BE2C (cell line): ENCODE measurements around the gene TST. TPM values are rescaled to one million over a fixed set of nuclear protein-coding genes. Genes with fewer than 3 reads are reported as not detected.

Source experiments
- DNase-seq: peaks from one replicate; pipeline ENCODE4 v3.0.0-alpha.2; 2020
- H3K27me3 ChIP-seq: fragments of 250-450 bp; sonication (Bioruptor Pico); 2 replicates; pipeline ENCODE4 v1.5.1; 2020; ENCODE audit warnings: mild to moderate bottlenecking
- H3K36me3 ChIP-seq: fragments of 250-450 bp; sonication (Bioruptor Pico); 2 replicates; pipeline ENCODE4 v1.5.1; 2020; ENCODE audit warnings: mild to moderate bottlenecking
- H3K4me1 ChIP-seq: fragments of 250-450 bp; sonication (Bioruptor Pico); 2 replicates; pipeline ENCODE4 v1.5.1; 2020
- H3K4me3 ChIP-seq: 2 replicates; pipeline ENCODE4 v1.5.1; 2011; ENCODE audit warnings: low read depth, low read length
- H3K9me3 ChIP-seq: fragments of 250-450 bp; sonication (Bioruptor Pico); 2 replicates; pipeline ENCODE4 v1.5.1; 2020
- polyA plus RNA-seq: library from polyadenylated mRNA; unstranded; fragments of >200 nt; gene quantifications from one replicate; pipeline ENCODE4 v1.2.1, GENCODE V29; 2012; ENCODE audit warnings: low read depth, missing spikeins; ENCODE audit not compliant: insufficient read length, insufficient read depth
- TF ChIP-seq, protein P1 (sequence below): IDR thresholded peaks from 2 replicates; pipeline ENCODE4 v1.5.1; 2012; ENCODE audit warnings: mild to moderate bottlenecking, low read depth, low read length

TST gene
- polyA plus RNA-seq, result 11.4 TPM

DNA sequence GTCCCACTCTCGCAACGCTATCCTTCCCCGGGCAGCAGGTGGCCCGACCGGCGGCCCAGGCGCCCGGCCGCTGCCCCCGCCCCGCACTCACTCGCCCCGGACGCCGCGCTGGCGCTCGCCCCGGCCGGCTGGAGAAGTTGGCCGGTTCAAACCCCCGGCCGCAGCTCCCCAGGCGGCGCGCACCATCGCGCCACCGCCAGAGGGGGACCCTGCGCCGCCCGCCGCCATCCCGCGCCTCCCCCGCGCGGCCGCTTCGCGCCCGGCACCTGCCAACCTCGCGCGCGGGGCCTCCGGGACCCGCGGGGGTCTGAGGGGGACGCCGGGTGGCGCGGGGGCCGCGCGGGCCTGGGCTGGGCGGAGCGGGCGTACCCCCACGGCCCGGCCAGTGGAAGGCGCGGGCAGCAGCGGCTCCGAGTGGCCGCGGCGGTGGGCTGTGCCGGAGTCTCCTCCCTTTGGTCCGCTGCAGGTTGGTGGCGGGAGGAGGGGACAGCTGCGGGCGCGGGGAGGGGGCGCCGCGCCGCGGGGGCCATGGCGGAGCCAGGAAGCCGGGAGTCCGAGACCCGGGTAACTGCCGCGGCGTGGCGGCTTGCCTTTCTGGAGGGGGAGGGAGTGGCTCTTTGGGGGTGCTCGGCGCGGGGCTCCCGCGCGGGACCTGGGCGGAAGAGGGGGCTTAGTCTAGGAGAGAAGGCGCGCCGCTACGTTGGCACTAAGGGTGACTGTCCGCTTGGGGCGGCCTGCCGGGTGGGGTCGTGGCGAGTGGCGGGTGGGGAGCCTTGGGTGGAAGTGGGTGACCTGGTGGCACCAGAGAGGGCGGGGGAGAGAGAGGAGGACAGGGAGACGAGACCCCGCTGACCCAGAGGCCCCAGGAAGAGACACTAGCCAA is at the start of gene TST, which contains the start of gene MPST:
TSS of gene TST (minus strand) at position 139 of the 883 bp plus-strand sequence. CDS start 715 bp downstream, outside the sequence.
TSS of gene MPST (plus strand) at position 434 of the 883 bp plus-strand sequence. CDS start at position 529, 95 bp downstream.
- H3K27me3 ChIP-seq, result no peaks in the 10 kb centered on the region
- peak within 1 kb of the TSS; percentile 73 for H3K4me3 ChIP-seq
- H3K36me3 ChIP-seq, result peaks cover 29% of the 10 kb centered on the region
- no peaks in the 10 kb centered on the region for H3K9me3 ChIP-seq
- H3K4me1 ChIP-seq, result peaks cover 6% of the 10 kb centered on the region
- TF ChIP-seq, protein P1, sequence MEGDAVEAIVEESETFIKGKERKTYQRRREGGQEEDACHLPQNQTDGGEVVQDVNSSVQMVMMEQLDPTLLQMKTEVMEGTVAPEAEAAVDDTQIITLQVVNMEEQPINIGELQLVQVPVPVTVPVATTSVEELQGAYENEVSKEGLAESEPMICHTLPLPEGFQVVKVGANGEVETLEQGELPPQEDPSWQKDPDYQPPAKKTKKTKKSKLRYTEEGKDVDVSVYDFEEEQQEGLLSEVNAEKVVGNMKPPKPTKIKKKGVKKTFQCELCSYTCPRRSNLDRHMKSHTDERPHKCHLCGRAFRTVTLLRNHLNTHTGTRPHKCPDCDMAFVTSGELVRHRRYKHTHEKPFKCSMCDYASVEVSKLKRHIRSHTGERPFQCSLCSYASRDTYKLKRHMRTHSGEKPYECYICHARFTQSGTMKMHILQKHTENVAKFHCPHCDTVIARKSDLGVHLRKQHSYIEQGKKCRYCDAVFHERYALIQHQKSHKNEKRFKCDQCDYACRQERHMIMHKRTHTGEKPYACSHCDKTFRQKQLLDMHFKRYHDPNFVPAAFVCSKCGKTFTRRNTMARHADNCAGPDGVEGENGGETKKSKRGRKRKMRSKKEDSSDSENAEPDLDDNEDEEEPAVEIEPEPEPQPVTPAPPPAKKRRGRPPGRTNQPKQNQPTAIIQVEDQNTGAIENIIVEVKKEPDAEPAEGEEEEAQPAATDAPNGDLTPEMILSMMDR, result no peak; the same call in 1 of the 2 replicates
- peak; percentile 89 for DNase-seq

DNA sequence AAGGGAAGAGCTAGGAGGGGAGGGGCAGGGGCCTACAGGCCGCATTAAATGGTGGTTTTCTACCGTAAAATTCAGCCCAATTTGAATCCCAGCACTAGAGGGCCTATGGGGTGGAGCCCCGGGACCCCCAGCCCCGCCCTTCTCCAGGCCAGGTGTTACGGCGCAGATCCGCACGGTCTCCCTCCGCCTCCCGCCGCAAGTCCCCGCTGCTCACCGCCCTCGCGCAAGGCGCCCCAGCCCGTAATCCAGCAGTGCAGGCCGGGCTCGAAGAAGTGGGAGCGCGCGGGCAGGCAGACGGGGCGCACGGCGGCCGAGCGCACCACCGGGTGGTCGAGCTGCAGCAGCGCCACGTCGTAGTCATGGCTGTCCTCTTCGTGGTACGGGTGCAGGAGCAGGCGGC is 49.6 kb upstream of the TST start:
- no peaks in the 10 kb centered on the region for H3K9me3 ChIP-seq
- no peaks in the 10 kb centered on the region for H3K36me3 ChIP-seq
- no peak for DNase-seq
- no peaks in the 10 kb centered on the region for H3K4me1 ChIP-seq
- H3K27me3 ChIP-seq, result peaks cover 34% of the 10 kb centered on the region
- H3K4me3 ChIP-seq, result no peak overlapping the region
- TF ChIP-seq, protein P1, result no peak

DNA sequence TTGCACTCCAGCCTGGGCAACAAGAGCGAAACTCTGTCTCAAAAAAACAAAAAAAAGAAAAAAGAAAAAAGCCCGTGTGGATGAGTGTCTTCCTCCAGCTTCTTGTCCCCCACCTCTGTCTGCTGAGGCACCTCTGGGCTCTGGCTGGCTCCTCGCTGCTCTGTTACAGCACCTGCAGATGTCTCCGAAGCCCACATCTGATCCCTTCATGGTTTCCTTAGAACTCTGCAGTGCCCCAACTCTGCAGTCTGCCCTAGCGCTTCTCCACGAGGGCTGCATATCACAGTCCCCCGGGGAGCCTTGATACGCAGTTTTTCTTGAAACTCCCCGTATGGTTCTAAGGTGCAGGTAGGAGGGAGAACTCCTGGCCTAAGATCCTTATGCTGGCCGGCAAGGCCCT is 48.2 kb upstream of the TST start:
- DNase-seq, result no peak
- TF ChIP-seq, protein P1, result no peak
- H3K9me3 ChIP-seq, result no peaks in the 10 kb centered on the region
- H3K4me1 ChIP-seq, result peaks cover 12% of the 10 kb centered on the region
- no peak overlapping the region for H3K4me3 ChIP-seq
- no peaks in the 10 kb centered on the region for H3K36me3 ChIP-seq
- peaks cover 34% of the 10 kb centered on the region for H3K27me3 ChIP-seq

DNA sequence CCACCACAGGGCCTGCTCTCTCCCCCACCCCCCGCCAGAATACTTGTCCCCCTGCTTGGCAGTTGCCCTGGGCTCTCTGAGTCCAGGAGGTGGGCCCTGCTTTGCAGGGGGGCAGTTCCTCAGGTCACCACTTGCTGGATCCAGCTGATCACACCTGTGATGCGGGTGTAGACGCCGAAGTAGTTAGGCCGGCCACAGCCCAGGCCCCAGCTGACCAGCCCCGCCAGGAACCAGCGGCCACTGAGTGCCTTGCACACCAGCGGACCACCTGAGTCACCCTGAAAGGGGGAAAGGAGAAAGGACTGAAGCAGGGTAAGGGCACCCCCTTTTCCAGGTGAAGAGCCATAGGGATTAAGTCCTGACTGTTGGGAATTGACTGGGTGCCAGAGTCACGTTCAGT is 46.7 kb upstream of the TST start:
- Histone ChIP-seq H3K36me3 (no peaks in the 10 kb centered on the region; the same call in 1 of the 2 replicates), H3K9me3 (no peaks in the 10 kb centered on the region), H3K4me3 (no peak overlapping the region), H3K4me1 (peaks cover 12% of the 10 kb centered on the region), H3K27me3 (peaks cover 33% of the 10 kb centered on the region)
- no peak for DNase-seq
- TF ChIP-seq, protein P1, result no peak

DNA sequence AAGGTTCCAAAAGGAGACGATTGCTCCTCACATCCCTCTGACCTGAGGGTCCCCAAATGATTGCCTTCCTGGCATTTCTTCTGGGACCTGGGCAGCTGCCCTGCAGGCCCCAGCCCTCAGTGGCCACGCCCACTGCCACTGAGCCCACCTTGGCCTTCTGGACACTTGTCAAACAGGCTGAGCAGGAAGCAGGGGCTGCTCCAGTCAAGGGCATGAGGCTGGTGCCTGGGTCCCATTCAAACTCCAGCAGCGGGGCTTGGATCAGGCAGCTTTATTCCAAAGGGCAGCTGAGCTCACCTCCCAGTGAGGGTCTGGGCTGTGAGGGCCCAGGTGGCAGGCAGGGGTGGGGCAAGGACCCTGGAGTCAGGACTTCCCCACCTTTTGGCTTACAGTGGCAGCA is 45.9 kb upstream of the TST start:
- Histone ChIP-seq H3K27me3 (peaks cover 26% of the 10 kb centered on the region), H3K36me3 (no peaks in the 10 kb centered on the region; the same call in 1 of the 2 replicates), H3K9me3 (no peaks in the 10 kb centered on the region), H3K4me3 (no peak overlapping the region), H3K4me1 (peaks cover 12% of the 10 kb centered on the region)
- DNase-seq, result no peak
- TF ChIP-seq, protein P1, result no peak

DNA sequence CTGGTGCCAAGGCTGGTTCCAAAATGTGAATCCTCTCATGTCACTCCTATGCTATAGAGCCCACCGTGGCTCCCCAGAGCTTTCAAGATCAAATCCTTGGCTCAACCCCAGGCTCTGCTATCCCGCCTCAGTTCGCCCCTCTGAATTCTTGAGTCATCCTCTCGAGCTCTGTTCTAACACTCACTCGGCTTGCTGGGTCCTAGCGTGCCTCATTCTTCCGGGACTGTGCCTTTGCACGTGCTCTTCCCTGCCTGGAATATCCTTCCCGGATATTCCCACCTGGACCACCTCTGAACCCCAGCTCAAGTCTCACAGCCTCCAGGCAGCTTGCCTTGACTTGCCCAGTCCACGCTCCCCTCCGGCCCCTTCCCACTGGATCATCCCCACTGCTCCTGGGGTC is 45.3 kb upstream of the TST start:
- H3K9me3 ChIP-seq, result no peaks in the 10 kb centered on the region
- H3K4me1 ChIP-seq, result peaks cover 12% of the 10 kb centered on the region
- TF ChIP-seq, protein P1, result no peak
- no peak for DNase-seq
- H3K4me3 ChIP-seq, result no peak overlapping the region
- H3K27me3 ChIP-seq, result peaks cover 19% of the 10 kb centered on the region
- no peaks in the 10 kb centered on the region; the same call in none of the 2 replicates for H3K36me3 ChIP-seq
